Measurements from ENCODE around the gene TULP4.
A peak's percentile ranks its signal among the peaks of the same experiment; 100 is the strongest.

The TULP4 gene

DNA sequence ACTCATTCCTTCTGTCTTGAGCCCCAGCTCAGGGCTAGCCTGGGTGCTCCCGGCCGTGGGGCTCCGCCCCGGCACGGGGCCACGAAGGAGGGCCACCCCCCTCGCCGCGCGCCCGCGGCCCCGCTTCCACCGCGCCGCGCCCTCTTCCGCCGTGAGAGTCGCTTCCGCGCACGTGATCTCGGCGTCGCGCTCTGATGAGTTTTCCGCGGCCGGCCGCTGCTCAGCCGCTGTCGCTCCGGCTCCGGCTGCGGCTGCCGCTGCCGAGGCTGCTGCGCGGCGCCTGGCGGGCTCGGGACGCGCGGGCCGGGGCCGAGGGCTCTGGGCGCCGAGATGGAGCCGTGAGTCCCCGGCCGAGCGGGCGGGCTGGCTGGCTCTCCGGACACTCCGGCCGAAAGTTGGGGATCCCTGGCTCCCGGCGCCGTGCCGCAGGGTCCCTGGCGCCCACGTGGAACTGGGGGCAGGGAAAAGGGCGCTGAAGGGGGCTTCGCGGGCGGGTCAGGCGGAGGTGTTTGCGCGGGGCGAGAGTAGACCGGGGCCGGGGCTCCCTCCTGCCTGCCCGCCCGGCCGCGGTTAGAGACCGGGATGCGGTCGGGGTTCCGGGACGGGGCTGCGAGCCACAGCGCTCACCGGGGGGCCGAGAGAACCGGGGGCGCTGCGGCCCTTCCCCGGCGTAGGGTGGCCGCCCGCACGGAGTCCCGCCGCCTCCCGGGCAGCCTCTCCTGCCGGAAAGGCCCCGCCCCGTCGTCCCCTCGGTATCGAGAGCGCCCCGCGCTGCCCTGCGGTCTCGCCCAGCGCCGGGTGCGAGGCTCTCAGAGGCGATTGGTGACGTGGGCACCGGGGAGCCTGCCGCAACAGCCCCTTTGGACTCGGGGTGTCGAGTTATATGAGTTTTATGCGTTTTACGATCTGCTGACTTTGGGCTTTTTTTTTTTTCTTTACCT is 247.9 kb downstream of the TULP4 start, which contains the start of gene TMEM181:
TMEM181 (plus strand) TSS at position 197 of the 941 bp plus-strand sequence; CDS start at position 331, 134 bp downstream.
- peak; percentile 86 for DNase-seq (ENCODE audit: low spot score)

DNA sequence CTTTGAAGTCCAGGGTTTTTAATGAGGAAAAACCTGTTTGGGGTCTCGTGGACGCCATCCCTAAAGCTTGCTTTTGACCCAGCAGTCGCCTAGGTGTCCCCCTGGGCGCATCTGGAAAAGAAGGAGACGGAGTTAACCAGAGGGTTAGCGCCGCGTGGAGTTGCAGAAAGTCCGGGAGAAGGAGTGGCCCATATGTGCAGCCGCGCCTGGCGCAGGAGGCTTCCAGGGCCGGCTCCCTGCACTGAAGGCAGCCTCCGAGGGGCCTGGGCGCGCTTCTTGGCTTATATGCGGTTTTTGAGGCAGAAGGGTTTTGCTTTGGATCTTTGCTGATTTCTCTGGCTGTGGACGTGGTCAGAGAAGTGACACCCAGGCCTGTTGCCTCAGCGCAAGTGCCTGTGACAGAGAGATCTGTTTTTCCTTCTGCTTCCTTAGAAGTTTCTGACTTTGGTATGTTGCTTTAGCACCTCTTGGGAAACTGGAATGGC is 248.6 kb downstream of the TULP4 start:
- peak; percentile 38 for DNase-seq (ENCODE audit: low spot score)

All from hepatic stellate cell (primary cell).